ENCODE results near the gene HLTF.

The HLTF gene

DNA sequence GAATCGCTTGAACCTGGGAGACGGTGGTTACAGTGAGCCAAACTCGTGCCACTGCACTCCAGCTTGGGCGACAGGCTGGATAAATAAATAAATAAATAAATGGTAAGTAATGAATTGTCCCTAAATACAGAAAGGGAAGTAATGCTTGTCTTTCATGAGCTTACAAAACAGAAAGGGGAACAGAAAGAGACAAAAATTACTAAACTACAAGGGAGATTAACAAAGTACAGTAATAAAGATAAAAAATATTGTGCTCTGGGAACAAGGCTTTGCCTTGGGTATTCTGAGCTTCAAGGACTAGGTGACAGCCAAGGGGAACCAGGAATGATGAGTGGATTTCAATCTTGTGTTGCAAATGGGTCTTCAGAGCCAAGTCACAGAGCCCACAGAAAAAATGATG lies 9.2 kb upstream of the HLTF start:
- H3K4me3 ChIP-seq (IDR thresholded peaks at IDR 0.05; ENCODE audit: insufficient read depth, low read depth, low read length): no peak overlapping the region
- H3K79me2 ChIP-seq (ENCODE audit: insufficient read depth, low read depth): no peaks in the 10 kb centered on the region
- H3K4me1 ChIP-seq (ENCODE audit: low read depth, poor library complexity, severe bottlenecking): no peaks in the 10 kb centered on the region
- no peaks in the 10 kb centered on the region for H3K36me3 ChIP-seq (ENCODE audit: insufficient read depth)
- no peak overlapping the region for H3K4me2 ChIP-seq
- H4K20me1 ChIP-seq (ENCODE audit: insufficient read depth): no peaks in the 10 kb centered on the region
- H2AFZ ChIP-seq (ENCODE audit: low read depth): no peak overlapping the region
- no peaks in the 10 kb centered on the region for H3K27me3 ChIP-seq (ENCODE audit: insufficient read depth, low read depth)
- no peak overlapping the region for H3K27ac ChIP-seq
- H3K9ac ChIP-seq: no peak overlapping the region
- TF ChIP-seq, protein P1, sequence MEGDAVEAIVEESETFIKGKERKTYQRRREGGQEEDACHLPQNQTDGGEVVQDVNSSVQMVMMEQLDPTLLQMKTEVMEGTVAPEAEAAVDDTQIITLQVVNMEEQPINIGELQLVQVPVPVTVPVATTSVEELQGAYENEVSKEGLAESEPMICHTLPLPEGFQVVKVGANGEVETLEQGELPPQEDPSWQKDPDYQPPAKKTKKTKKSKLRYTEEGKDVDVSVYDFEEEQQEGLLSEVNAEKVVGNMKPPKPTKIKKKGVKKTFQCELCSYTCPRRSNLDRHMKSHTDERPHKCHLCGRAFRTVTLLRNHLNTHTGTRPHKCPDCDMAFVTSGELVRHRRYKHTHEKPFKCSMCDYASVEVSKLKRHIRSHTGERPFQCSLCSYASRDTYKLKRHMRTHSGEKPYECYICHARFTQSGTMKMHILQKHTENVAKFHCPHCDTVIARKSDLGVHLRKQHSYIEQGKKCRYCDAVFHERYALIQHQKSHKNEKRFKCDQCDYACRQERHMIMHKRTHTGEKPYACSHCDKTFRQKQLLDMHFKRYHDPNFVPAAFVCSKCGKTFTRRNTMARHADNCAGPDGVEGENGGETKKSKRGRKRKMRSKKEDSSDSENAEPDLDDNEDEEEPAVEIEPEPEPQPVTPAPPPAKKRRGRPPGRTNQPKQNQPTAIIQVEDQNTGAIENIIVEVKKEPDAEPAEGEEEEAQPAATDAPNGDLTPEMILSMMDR (conservative IDR thresholded peaks at IDR 0.05; ENCODE audit: low read depth, low read length): no peak

DNA sequence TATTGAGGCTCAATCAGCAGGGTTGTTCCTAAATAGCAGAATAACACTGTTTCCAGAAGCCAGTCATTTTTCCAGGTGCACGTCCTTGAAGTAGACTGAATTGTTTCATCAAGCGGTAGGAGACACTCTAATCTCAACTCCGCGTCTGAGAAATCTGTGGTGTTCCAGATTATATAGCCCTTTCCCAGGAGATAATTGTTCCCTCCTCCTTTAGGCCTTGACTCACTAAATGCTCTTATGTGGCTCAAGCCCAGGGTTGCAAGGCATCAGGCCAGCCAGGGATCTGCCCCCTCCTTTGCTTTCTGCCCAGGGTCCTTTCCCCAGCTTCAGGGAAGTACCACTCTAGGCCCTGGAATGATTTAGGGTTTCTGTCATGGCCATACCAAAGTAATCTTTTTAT lies 5.7 kb upstream of the HLTF start:
- H3K4me3 ChIP-seq (IDR thresholded peaks at IDR 0.05; ENCODE audit: insufficient read depth, low read depth, low read length): no peak overlapping the region
- TF ChIP-seq, protein P1 (conservative IDR thresholded peaks at IDR 0.05; ENCODE audit: low read depth, low read length): no peak
- H3K27ac ChIP-seq: no peak overlapping the region
- no peak overlapping the region for H2AFZ ChIP-seq (ENCODE audit: low read depth)
- H4K20me1 ChIP-seq (ENCODE audit: insufficient read depth): no peaks in the 10 kb centered on the region
- H3K27me3 ChIP-seq (ENCODE audit: insufficient read depth, low read depth): no peaks in the 10 kb centered on the region
- no peaks in the 10 kb centered on the region for H3K4me1 ChIP-seq (ENCODE audit: low read depth, poor library complexity, severe bottlenecking)
- H3K79me2 ChIP-seq (ENCODE audit: insufficient read depth, low read depth): no peaks in the 10 kb centered on the region
- no peak overlapping the region for H3K9ac ChIP-seq
- no peaks in the 10 kb centered on the region for H3K36me3 ChIP-seq (ENCODE audit: insufficient read depth)
- no peak overlapping the region for H3K4me2 ChIP-seq

DNA sequence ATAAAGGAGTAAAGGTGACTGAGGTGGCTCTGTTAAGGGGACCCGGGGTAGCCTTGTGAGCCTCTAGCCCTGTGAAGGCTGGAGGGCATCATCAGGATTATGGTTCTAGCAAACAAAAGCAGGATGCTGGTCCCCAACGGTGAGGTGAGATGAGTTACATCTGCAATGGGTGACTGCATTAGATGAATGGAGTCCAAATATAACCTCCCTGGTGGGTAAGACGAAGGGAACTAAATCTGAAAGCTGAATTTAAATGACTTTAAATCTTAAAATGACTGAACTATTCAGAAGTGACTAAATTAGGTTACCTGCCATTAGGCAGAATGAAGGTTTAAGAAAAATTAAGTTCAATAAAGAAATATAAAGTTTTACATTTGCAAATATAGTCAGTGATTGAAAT lies 4.6 kb upstream of the HLTF start:
- Histone ChIP-seq H3K27me3 (ENCODE audit: insufficient read depth, low read depth) (no peaks in the 10 kb centered on the region), H3K36me3 (ENCODE audit: insufficient read depth) (no peaks in the 10 kb centered on the region), H2AFZ (ENCODE audit: low read depth) (no peak overlapping the region), H3K4me3 (IDR thresholded peaks at IDR 0.05; ENCODE audit: insufficient read depth, low read depth, low read length) (no peak overlapping the region), H3K9ac (no peak overlapping the region), H3K4me1 (ENCODE audit: low read depth, poor library complexity, severe bottlenecking) (no peaks in the 10 kb centered on the region), H3K4me2 (no peak overlapping the region), H3K79me2 (ENCODE audit: insufficient read depth, low read depth) (peaks cover 2% of the 10 kb centered on the region; the same call in 1 of the 2 replicates), H3K27ac (no peak overlapping the region), H4K20me1 (ENCODE audit: insufficient read depth) (no peaks in the 10 kb centered on the region)
- TF ChIP-seq, protein P1 (conservative IDR thresholded peaks at IDR 0.05; ENCODE audit: low read depth, low read length): no peak

DNA sequence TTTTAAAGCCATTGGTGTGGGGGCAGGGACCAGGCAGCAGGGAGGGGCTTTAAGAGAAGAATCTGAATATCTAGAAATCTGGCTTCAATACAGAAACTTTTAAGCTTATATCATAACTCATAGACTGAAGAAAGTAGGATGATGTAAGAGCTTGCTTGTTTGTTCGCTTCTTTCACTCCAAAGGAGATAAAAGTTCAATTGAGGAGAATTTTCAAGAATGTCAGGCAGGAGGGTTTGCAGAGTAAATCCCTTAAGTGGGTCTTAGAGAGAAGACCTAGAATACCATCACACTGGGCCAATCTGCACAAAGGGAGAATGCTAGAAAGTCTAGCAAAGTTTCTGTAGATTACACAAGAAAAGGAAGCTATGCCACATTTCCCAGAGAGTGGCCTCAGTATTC lies 4.1 kb upstream of the HLTF start:
- no peak overlapping the region for H3K4me2 ChIP-seq
- H3K9ac ChIP-seq: no peak overlapping the region
- H3K4me3 ChIP-seq (IDR thresholded peaks at IDR 0.05; ENCODE audit: insufficient read depth, low read depth, low read length): no peak overlapping the region
- no peak overlapping the region for H3K27ac ChIP-seq
- H3K4me1 ChIP-seq (ENCODE audit: low read depth, poor library complexity, severe bottlenecking): no peaks in the 10 kb centered on the region
- TF ChIP-seq, protein P1 (conservative IDR thresholded peaks at IDR 0.05; ENCODE audit: low read depth, low read length): no peak
- no peaks in the 10 kb centered on the region for H3K36me3 ChIP-seq (ENCODE audit: insufficient read depth)
- no peak overlapping the region for H2AFZ ChIP-seq (ENCODE audit: low read depth)
- no peaks in the 10 kb centered on the region for H3K27me3 ChIP-seq (ENCODE audit: insufficient read depth, low read depth)
- H3K79me2 ChIP-seq (ENCODE audit: insufficient read depth, low read depth): peaks cover 7% of the 10 kb centered on the region; the same call in 1 of the 2 replicates
- H4K20me1 ChIP-seq (ENCODE audit: insufficient read depth): no peaks in the 10 kb centered on the region
